Stomach (tissue), 9 donors: Measurements from ENCODE around the gene CD28. TPM values are rescaled to one million over a fixed set of nuclear protein-coding genes. Genes with fewer than 3 reads are reported as not detected.

Experiments used
- DNase-seq, 2 donors: peaks; one replicate each; pipeline versions ENCODE4 v3.0.0 to v3.0.0-alpha.2; 2013 to 2019
- H3K27ac ChIP-seq, 5 donors: fragments of 200-600 bp in 4 of 5; sonication (generic) in 4 of 5; one replicate each; pipeline ENCODE4 v1.5.1; 2013 to 2019; ENCODE audit warnings: mild to moderate bottlenecking in 1 of 5, moderate library complexity in 1 of 5
- H3K27me3 ChIP-seq, 3 donors: fragments of 200-600 bp; sonication (generic); one replicate each; pipeline ENCODE4 v1.5.1; 2017 to 2019; ENCODE audit warnings: mixed run types in 1 of 3
- H3K36me3 ChIP-seq, 4 donors: fragments of 200-600 bp; sonication (generic); 1 replicate in 3 of 4; 2 replicates in 1 of 4; pipeline ENCODE4 v1.5.1; 2016 to 2019
- H3K4me1 ChIP-seq, 4 donors: fragments of 200-600 bp; sonication (generic); one replicate each; pipeline ENCODE4 v1.5.1; 2016 to 2019
- H3K4me3 ChIP-seq, 4 donors: fragments of 200-600 bp; sonication (generic) in 3 of 4; one replicate each; pipeline ENCODE4 v1.5.1; 2016 to 2019; ENCODE audit warnings: mild to moderate bottlenecking in 1 of 4
- H3K9me3 ChIP-seq, 4 donors: fragments of 200-600 bp; sonication (generic); one replicate each; pipeline ENCODE4 v1.5.1; 2016 to 2019
- EP300 ChIP-seq: sonication (generic); formaldehyde crosslinking; IDR thresholded peaks from one replicate; pipeline ENCODE4 v1.6.1; 2017; ENCODE audit warnings: antibody characterized with exemption
- POLR2A ChIP-seq, 4 donors: fragments of 450-650 bp; IDR thresholded peaks; one replicate each; pipeline ENCODE4 v1.6.1; 2016; ENCODE audit warnings: antibody characterized with exemption in 4 of 4, control low read depth in 2 of 4, mild to moderate bottlenecking in 1 of 4, moderate library complexity in 1 of 4
- POLR2AphosphoS5 ChIP-seq, 3 donors: sonication (generic); formaldehyde crosslinking; IDR thresholded peaks; one replicate each; pipeline ENCODE4 v1.6.1; 2016; ENCODE audit warnings: antibody characterized with exemption in 3 of 3
- WGBS, 5 donors: extraction: QIAGEN DNeasy Blood & Tissue Kit in 3 of 5; methylation state at CpG; one replicate each; pipeline versions ENCODE4 v1.1.5 to v1.1.7; 2013 to 2018; 5-methylcytosine and 5-hydroxymethylcytosine counted together
- intact Hi-C: fragments of 100-400 bp; cut with DNase I; formaldehyde crosslinking; loops from one replicate; pipeline ENCODE4 v1.15.1; 2023; ENCODE audit warnings: low total_unique reads
- polyA plus RNA-seq, 3 donors: library from polyadenylated mRNA; stranded (reverse); fragments of 200-250 nt; gene quantifications; one replicate each; pipeline ENCODE4 v1.2.3, GENCODE V29; 2013
- total RNA-seq, 5 donors: library from RNA; depleted of rRNA; stranded (reverse); fragments of >200 nt; gene quantifications; one replicate each; pipeline versions ENCODE4 v1.1.0 to v1.2.3, GENCODE V29; 2014 to 2016
- TF ChIP-seq, protein P1 (sequence below), 7 experiments: fragments of 450-650 bp in 4 of 7; fragments of 200-600 bp in 3 of 7; sonication (generic) in 3 of 7; IDR thresholded peaks; one replicate each; pipeline ENCODE4 v1.5.1; 2016 to 2019; ENCODE audit warnings: antibody characterized with exemption in 7 of 7, control low read depth in 2 of 7, mild to moderate bottlenecking in 1 of 7
- donor health status: healthy with polysubstance abuse.
- donor health status: Bipolar disorder and iron deficiency.
- donor health status: healthy.

Gene CD28
- total and polyA plus RNA-seq, 8 donors = 0.15 to 4.4 (median 0.27) TPM; not detected in 2

DNA sequence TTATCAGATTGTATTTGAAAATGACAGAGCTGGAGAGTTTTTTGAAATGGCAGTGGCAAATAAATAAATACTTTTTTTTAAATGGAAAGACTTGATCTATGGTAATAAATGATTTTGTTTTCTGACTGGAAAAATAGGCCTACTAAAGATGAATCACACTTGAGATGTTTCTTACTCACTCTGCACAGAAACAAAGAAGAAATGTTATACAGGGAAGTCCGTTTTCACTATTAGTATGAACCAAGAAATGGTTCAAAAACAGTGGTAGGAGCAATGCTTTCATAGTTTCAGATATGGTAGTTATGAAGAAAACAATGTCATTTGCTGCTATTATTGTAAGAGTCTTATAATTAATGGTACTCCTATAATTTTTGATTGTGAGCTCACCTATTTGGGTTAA is 30.9 kb downstream of the CD28 start:
- Histone ChIP-seq H3K27me3 (no peaks in the 10 kb centered on the region), H3K9me3 (no peaks in the 10 kb centered on the region), H3K36me3 (no peaks in the 10 kb centered on the region), H3K27ac (no peak overlapping the region), H3K4me1 (peaks cover 0 to 8% (median 6%) of the 10 kb centered on the region in 4 donors), H3K4me3 (no peak overlapping the region)
- TF ChIP-seq EP300 = no peak
- TF ChIP-seq, protein P1, sequence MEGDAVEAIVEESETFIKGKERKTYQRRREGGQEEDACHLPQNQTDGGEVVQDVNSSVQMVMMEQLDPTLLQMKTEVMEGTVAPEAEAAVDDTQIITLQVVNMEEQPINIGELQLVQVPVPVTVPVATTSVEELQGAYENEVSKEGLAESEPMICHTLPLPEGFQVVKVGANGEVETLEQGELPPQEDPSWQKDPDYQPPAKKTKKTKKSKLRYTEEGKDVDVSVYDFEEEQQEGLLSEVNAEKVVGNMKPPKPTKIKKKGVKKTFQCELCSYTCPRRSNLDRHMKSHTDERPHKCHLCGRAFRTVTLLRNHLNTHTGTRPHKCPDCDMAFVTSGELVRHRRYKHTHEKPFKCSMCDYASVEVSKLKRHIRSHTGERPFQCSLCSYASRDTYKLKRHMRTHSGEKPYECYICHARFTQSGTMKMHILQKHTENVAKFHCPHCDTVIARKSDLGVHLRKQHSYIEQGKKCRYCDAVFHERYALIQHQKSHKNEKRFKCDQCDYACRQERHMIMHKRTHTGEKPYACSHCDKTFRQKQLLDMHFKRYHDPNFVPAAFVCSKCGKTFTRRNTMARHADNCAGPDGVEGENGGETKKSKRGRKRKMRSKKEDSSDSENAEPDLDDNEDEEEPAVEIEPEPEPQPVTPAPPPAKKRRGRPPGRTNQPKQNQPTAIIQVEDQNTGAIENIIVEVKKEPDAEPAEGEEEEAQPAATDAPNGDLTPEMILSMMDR (IDR thresholded peaks at IDR 0.05) = no peak
- 78 to 88% (median 82%) methylated on average over 1 of the region's 1 CpG for WGBS, 5 donors
- intact Hi-C loops = no loop called here
- no peak for DNase-seq

DNA sequence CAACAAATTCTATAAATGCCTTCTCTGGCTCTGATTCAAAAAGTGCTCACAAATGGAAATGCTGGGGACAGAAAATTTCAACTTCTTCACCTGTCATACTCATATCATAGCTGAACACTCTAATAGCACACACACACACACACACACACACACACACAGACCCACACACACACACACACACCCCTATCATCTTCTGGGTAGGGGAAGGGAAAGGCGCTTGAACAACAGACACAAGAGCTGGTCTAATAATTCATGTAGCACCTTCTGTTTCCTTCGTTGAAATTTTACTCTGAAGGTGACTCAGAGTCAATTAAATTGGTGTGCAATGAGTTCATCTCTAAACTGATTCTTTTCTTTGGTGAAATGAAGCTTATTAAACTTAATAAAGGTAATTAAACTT is 32.9 kb downstream of the CD28 start:
- Histone ChIP-seq H3K4me1 (peaks cover 0 to 8% (median 6%) of the 10 kb centered on the region in 4 donors), H3K27ac (no peak overlapping the region), H3K4me3 (no peak overlapping the region), H3K36me3 (no peaks in the 10 kb centered on the region), H3K9me3 (no peaks in the 10 kb centered on the region), H3K27me3 (no peaks in the 10 kb centered on the region)
- intact Hi-C loops = no loop called here
- DNase-seq = no peak
- TF ChIP-seq, protein P1 (IDR thresholded peaks at IDR 0.05) = no peak
- TF ChIP-seq EP300 (no peak), POLR2AphosphoS5 (IDR thresholded peaks at IDR 0.05) (no peak), POLR2A (IDR thresholded peaks at IDR 0.05) (no peak)
- WGBS, 5 donors = 73 to 91% (median 79%) methylated on average over 2 of the region's 2 CpGs

DNA sequence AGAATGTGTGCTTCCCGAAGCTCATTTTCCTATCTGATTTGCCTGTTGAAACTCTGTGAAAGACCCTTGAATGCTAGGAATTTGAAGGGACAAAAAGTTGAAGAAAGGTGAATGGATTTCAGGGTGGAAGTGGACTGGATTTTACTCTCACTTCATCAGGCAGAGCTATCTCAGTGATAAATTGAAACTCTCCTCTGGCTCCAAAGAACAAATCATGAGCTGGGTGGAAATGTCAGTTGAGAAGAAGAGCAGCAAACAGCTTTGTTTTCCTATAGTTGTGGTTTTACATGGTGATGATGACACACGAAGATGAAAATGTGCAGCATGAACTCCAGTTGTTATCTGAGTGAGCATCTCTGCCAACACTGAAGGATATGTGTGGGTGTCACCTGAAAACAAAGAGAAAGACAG is 34.4 kb downstream of the CD28 start:
- H3K27me3 ChIP-seq = no peaks in the 10 kb centered on the region
- TF ChIP-seq EP300 = no peak
- no peak for TF ChIP-seq POLR2A (IDR thresholded peaks at IDR 0.05)
- intact Hi-C loops = no loop called here
- H3K9me3 ChIP-seq = no peaks in the 10 kb centered on the region
- H3K36me3 ChIP-seq = no peaks in the 10 kb centered on the region
- H3K4me3 ChIP-seq = no peak overlapping the region
- 72 to 82% (median 74%) methylated on average over 2 of the region's 2 CpGs for WGBS, 5 donors
- peak in 1 of 2 donors; percentile 53 for DNase-seq
- peaks cover 0 to 8% (median 6%) of the 10 kb centered on the region in 4 donors for H3K4me1 ChIP-seq
- peak overlapping the region in 1 of 5 donors; percentile 16 for H3K27ac ChIP-seq

- TF ChIP-seq, protein P1 (IDR thresholded peaks at IDR 0.05) = no peak
- no peak for TF ChIP-seq POLR2A (IDR thresholded peaks at IDR 0.05)
- no peak for TF ChIP-seq EP300
- TF ChIP-seq POLR2AphosphoS5 (IDR thresholded peaks at IDR 0.05) = no peak
- Histone ChIP-seq H3K4me1 (peaks cover 0 to 8% (median 6%) of the 10 kb centered on the region in 4 donors), H3K9me3 (no peaks in the 10 kb centered on the region), H3K27me3 (no peaks in the 10 kb centered on the region), H3K36me3 (no peaks in the 10 kb centered on the region), H3K27ac (peak overlapping the region in 1 of 5 donors; percentile 2), H3K4me3 (no peak overlapping the region)
- 31 to 94% (median 89%) methylated on average over 1 of the region's 1 CpG for WGBS, 5 donors
- intact Hi-C loops = no loop called here
- no peak for DNase-seq
Measured at GRCh38 chr2:203741566-203741965, 35.1 kb downstream of the CD28 start.

GRCh38 chr2:203743441-203743981 is 37.1 kb downstream of the CD28 start:
- Histone ChIP-seq H3K36me3 (no peaks in the 10 kb centered on the region), H3K9me3 (no peaks in the 10 kb centered on the region), H3K27me3 (no peaks in the 10 kb centered on the region), H3K27ac (peak overlapping the region in 1 of 5 donors; percentile 47), H3K4me1 (no peaks in the 10 kb centered on the region), H3K4me3 (no peak overlapping the region)
- TF ChIP-seq POLR2A (IDR thresholded peaks at IDR 0.05) = no peak
- no peak for TF ChIP-seq EP300
- TF ChIP-seq, protein P1 (IDR thresholded peaks at IDR 0.05) = no peak
- peak in 1 of 3 donors; percentile 65 for TF ChIP-seq POLR2AphosphoS5 (IDR thresholded peaks at IDR 0.05)
- 54 to 88% (median 81%) methylated on average over 2 of the region's 2 CpGs for WGBS, 5 donors
- no peak for DNase-seq
- intact Hi-C loops = no loop called here
